PC-3 (cell line): Measurements from ENCODE around the gene OMA1. TPM values are rescaled to one million over a fixed set of nuclear protein-coding genes. Genes with fewer than 3 reads are reported as not detected.

Experiments used
- ATAC-seq: fragments of 200-7000 bp; cut with Tn5 transposase; 2 replicates; pipeline ENCODE4 v1.9.1; 2020; ENCODE audit warnings: mild to moderate bottlenecking, moderate library complexity
- BruUV-seq: library from RNA; stranded (reverse); fragments of 400-500 nt; replicated peaks from 2 replicates; lab custom pipeline; 2021; lab: Mats Ljungman, UMichigan
- CTCF ChIA-PET: fragments of 300-600 bp; sonication (Branson Sonifier 250); formaldehyde crosslinking; loops from one replicate; lab custom pipeline; 2022; ENCODE audit warnings: antibody characterized with exemption; lab: Charles Lee
- POLR2A ChIA-PET: fragments of 300-600 bp; sonication (Branson Sonifier 250); formaldehyde crosslinking; loops from one replicate; lab custom pipeline; 2022; ENCODE audit warnings: antibody characterized with exemption; ENCODE audit not compliant: unreplicated experiment; lab: Charles Lee
- DNase-seq: peaks from one replicate; pipeline ENCODE4 v3.0.0-alpha.2; 2015
- H2AFZ ChIP-seq: fragments of 300-600 bp; sonication (generic); 2 replicates; pipeline ENCODE4 v1.6.0; 2016; ENCODE audit warnings: antibody characterized with exemption, low read length
- H3F3A ChIP-seq: fragments of 300-600 bp; sonication (generic); one replicate; pipeline ENCODE4 v1.6.0; 2017; ENCODE audit warnings: antibody characterized with exemption, low read length, control low read depth, mild to moderate bottlenecking; ENCODE audit not compliant: unreplicated experiment
- H3K27ac ChIP-seq: fragments of 300-600 bp; sonication (generic); 2 replicates; pipeline ENCODE4 v1.5.1; 2016; ENCODE audit warnings: mild to moderate bottlenecking, low read length
- H3K27me3 ChIP-seq: fragments of 300-600 bp; sonication (generic); 2 replicates; pipeline ENCODE4 v1.6.1; 2016; ENCODE audit warnings: low read length, mixed read lengths
- H3K36me3 ChIP-seq: fragments of 300-600 bp; sonication (generic); 2 replicates; pipeline ENCODE4 v1.6.1; 2016; ENCODE audit warnings: low read depth, mixed run types, low read length, mixed read lengths
- H3K4me1 ChIP-seq: fragments of 300-600 bp; sonication (generic); 2 replicates; pipeline ENCODE4 v1.5.1; 2016; ENCODE audit warnings: low read length; ENCODE audit not compliant: insufficient read depth
- H3K4me2 ChIP-seq: fragments of 300-600 bp; sonication (generic); 2 replicates; pipeline ENCODE4 v1.6.0; 2016; ENCODE audit warnings: low read length
- H3K4me3 ChIP-seq: fragments of 300-600 bp; sonication (generic); 2 replicates; pipeline ENCODE4 v1.5.1; 2016; ENCODE audit warnings: mild to moderate bottlenecking, low read length, mixed read lengths
- H3K79me2 ChIP-seq: fragments of 300-600 bp; sonication (generic); 2 replicates; pipeline ENCODE4 v1.6.1; 2017; ENCODE audit warnings: low read length, mixed read lengths
- H3K9ac ChIP-seq: fragments of 300-600 bp; sonication (generic); 2 replicates; pipeline ENCODE4 v1.6.0; 2016; ENCODE audit warnings: mild to moderate bottlenecking, low read length
- H3K9me2 ChIP-seq: fragments of 300-600 bp; sonication (generic); replicated peaks from 2 replicates; pipeline ENCODE4 v1.6.1; 2016; ENCODE audit warnings: mixed run types, low read length, mixed read lengths
- H3K9me3 ChIP-seq: fragments of 300-600 bp; sonication (generic); 2 replicates; pipeline ENCODE4 v1.6.1; 2016; ENCODE audit warnings: low read length, mixed read lengths
- H4K20me1 ChIP-seq: fragments of 300-600 bp; sonication (generic); 2 replicates; pipeline ENCODE4 v1.6.1; 2016; ENCODE audit warnings: low read length, mixed read lengths
- EZH2 ChIP-seq: fragments of 300-600 bp; sonication (generic); IDR thresholded peaks from one replicate; pipeline ENCODE4 v1.6.1; 2017; ENCODE audit warnings: antibody characterized with exemption, mild to moderate bottlenecking, low read length; ENCODE audit not compliant: unreplicated experiment
- EZH2phosphoT487 ChIP-seq: fragments of 300-600 bp; sonication (generic); IDR thresholded peaks from 2 replicates; pipeline ENCODE4 v1.6.1; 2018; ENCODE audit warnings: mild to moderate bottlenecking, antibody characterized with exemption, low read length, borderline replicate concordance
- intact Hi-C: fragments of 100-400 bp; cut with micrococcal nuclease; formaldehyde crosslinking; loops from 2 replicates; pipeline ENCODE4 v1.9.0; 2023
- total RNA-seq: library from RNA; depleted of rRNA; stranded (reverse); fragments of >200 nt; gene quantifications from 2 replicates; pipeline ENCODE4 v1.2.3, GENCODE V29; 2014
- TF ChIP-seq, protein P1 (sequence below): fragments of 300-600 bp; sonication (generic); conservative IDR thresholded peaks from 2 replicates; pipeline ENCODE4 v1.5.1; 2017; ENCODE audit warnings: antibody characterized with exemption, low read depth, mild to moderate bottlenecking, low read length

Gene OMA1
- total RNA-seq, 1 experiment from 2014 or later = 16.1 TPM

DNA sequence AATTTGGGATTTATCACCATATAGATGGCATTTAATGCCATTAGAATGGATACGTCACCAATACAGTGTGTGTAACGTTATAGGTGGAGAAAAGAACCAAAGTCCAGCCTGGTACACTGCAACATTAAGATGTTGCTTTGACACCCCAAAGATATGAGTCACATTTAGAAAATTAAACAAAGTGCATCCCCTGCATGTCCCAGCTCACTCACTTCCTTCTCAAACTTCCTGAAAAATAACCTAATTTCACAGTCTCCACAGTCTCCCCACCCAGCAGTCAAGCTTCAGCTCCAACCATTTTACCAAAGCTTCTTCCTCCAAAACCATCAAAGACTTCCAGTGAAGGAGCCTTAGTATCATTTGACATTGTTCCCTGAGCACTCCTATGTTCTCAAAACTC, 111.9 kb downstream of the OMA1 start:
- H3F3A ChIP-seq = no peaks in the 10 kb centered on the region
- H3K9me2 ChIP-seq = no peaks in the 10 kb centered on the region
- H3K9ac ChIP-seq = no peak overlapping the region
- no peaks in the 10 kb centered on the region for H3K36me3 ChIP-seq
- BruUV-seq = no TSS peak
- H3K79me2 ChIP-seq = no peaks in the 10 kb centered on the region
- H3K4me3 ChIP-seq = no peak overlapping the region
- no peaks in the 10 kb centered on the region for H3K9me3 ChIP-seq
- H4K20me1 ChIP-seq = no peaks in the 10 kb centered on the region
- CTCF ChIA-PET = no interaction called here
- H3K4me2 ChIP-seq = no peak overlapping the region
- POLR2A ChIA-PET = no interaction called here
- intact Hi-C loops = no loop called here
- H3K27me3 ChIP-seq = peaks cover 46% of the 10 kb centered on the region
- H3K27ac ChIP-seq = no peak overlapping the region
- TF ChIP-seq EZH2phosphoT487 = no peak
- no peak for TF ChIP-seq EZH2
- TF ChIP-seq, protein P1, sequence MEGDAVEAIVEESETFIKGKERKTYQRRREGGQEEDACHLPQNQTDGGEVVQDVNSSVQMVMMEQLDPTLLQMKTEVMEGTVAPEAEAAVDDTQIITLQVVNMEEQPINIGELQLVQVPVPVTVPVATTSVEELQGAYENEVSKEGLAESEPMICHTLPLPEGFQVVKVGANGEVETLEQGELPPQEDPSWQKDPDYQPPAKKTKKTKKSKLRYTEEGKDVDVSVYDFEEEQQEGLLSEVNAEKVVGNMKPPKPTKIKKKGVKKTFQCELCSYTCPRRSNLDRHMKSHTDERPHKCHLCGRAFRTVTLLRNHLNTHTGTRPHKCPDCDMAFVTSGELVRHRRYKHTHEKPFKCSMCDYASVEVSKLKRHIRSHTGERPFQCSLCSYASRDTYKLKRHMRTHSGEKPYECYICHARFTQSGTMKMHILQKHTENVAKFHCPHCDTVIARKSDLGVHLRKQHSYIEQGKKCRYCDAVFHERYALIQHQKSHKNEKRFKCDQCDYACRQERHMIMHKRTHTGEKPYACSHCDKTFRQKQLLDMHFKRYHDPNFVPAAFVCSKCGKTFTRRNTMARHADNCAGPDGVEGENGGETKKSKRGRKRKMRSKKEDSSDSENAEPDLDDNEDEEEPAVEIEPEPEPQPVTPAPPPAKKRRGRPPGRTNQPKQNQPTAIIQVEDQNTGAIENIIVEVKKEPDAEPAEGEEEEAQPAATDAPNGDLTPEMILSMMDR = no peak
- ATAC-seq (no peak; the same call in 1 of the 2 replicates), DNase-seq (no peak)
- H2AFZ ChIP-seq = no peak overlapping the region
- H3K4me1 ChIP-seq = no peaks in the 10 kb centered on the region

GRCh38 chr1:58434181-58434580, 112.3 kb downstream of the OMA1 start:
- Histone ChIP-seq H3K36me3 (no peaks in the 10 kb centered on the region), H3K27ac (no peak overlapping the region), H4K20me1 (no peaks in the 10 kb centered on the region), H3K9me2 (no peaks in the 10 kb centered on the region), H3K27me3 (peaks cover 46% of the 10 kb centered on the region), H2AFZ (no peak overlapping the region), H3K79me2 (no peaks in the 10 kb centered on the region), H3K4me1 (no peaks in the 10 kb centered on the region), H3K9me3 (no peaks in the 10 kb centered on the region), H3K4me3 (no peak overlapping the region), H3K9ac (no peak overlapping the region), H3F3A (no peaks in the 10 kb centered on the region), H3K4me2 (no peak overlapping the region)
- DNase-seq = no peak
- ChIA-PET POLR2A (no interaction called here), CTCF (no interaction called here)
- intact Hi-C loops = no loop called here
- no TSS peak for BruUV-seq
- TF ChIP-seq, protein P1 = no peak
- TF ChIP-seq EZH2 = no peak
- no peak for TF ChIP-seq EZH2phosphoT487
- no peak for ATAC-seq

DNA sequence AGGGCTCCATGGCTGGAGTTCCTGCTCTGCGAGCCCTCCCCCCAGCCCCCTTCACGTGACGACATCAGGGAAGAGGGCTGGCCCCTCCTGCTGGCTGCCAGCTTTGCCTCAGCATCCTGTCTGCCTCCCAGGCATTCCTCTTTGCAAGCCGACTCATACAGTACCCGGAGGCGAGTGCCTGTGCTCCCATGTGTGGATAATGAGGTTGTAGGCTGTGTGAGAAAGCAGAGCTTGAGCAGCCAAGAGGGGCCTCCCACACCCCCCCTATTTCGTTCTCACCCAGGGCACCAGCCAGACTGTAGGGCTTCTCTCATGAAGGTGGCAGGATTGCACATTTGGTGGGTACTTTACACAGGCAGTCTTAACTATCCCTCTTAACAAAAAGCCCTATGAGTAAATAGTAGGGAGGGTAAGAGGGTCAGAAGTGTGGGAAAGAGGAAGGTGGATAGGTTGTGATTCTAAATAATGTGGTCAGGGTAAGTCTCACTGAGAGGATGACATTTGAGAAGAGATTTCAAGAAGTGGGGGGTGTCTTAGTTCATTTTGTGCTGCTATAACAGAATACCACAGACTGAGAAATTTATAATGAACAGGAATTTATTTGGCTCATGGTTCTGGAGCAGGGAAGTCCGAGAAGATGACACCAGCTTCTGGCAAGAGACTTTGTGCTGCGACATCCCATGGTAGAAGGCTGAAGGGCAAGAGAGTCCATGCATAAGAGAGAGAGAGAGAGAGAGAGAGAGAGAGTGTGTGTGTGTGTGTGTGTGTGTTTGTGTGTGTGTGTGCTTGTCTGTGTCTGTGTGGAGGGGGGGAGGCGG, 113.5 kb downstream of the OMA1 start:
- Histone ChIP-seq H3K9me2 (no peaks in the 10 kb centered on the region), H3K4me3 (no peak overlapping the region), H3K4me2 (no peak overlapping the region), H3K36me3 (no peaks in the 10 kb centered on the region), H2AFZ (no peak overlapping the region), H3K9me3 (no peaks in the 10 kb centered on the region), H3K9ac (no peak overlapping the region), H3K27me3 (peaks cover 44% of the 10 kb centered on the region), H4K20me1 (no peaks in the 10 kb centered on the region), H3K79me2 (no peaks in the 10 kb centered on the region), H3F3A (no peaks in the 10 kb centered on the region), H3K27ac (no peak overlapping the region), H3K4me1 (no peaks in the 10 kb centered on the region)
- no TSS peak for BruUV-seq
- CTCF ChIA-PET = no interaction called here
- no peak for TF ChIP-seq EZH2phosphoT487
- TF ChIP-seq, protein P1 = no peak
- no peak for TF ChIP-seq EZH2
- DNase-seq (peak; percentile 33), ATAC-seq (0 out of 2 replicates have a peak, but pooled peaks have one; percentile 15)
- POLR2A ChIA-PET = no interaction called here
- intact Hi-C loops = no loop called here
